Measurements from ENCODE around the gene SELENOM.

GRCh38 chr22:31079095-31079642 is 28.2 kb downstream of the SELENOM start:
- no peak for TF ChIP-seq POLR2AphosphoS5 (IDR thresholded peaks at IDR 0.05; ENCODE audit: low read depth, low read length)
- TF ChIP-seq TAF1 (IDR thresholded peaks at IDR 0.05; ENCODE audit: borderline replicate concordance, insufficient read depth, low read length), result no peak
- no peak for TF ChIP-seq REST (IDR thresholded peaks at IDR 0.05; ENCODE audit: insufficient read depth in 1 of 2, low read depth in 2 of 2, low read length in 2 of 2)
- TF ChIP-seq FOXP2 (optimal IDR thresholded peaks at IDR 0.05; ENCODE audit: borderline replicate concordance, extremely low read depth, extremely low read length, insufficient read depth), result no peak
- TF ChIP-seq SIN3A (IDR thresholded peaks at IDR 0.05; ENCODE audit: borderline replicate concordance, insufficient read depth, low read length), result no peak

All from PFSK-1 (cell line).